Measurements from ENCODE around the gene DNM2. TPM values are rescaled to one million over a fixed set of nuclear protein-coding genes. Genes with fewer than 3 reads are reported as not detected.
A peak's percentile ranks its signal among the peaks of the same experiment; 100 is the strongest.

The DNM2 gene
- total RNA-seq, 1 donor from 2014 or later: 102 TPM

- no peaks in the 10 kb centered on the region for H3K27me3 ChIP-seq (ENCODE audit: control insufficient read depth, insufficient read depth, low read length)
- H3K4me3 ChIP-seq (ENCODE audit: low read depth, low read length): peak overlapping the region; percentile 49
- no peak for TF ChIP-seq CTCF (IDR thresholded peaks at IDR 0.05; ENCODE audit: insufficient read depth, low read length, poor library complexity, severe bottlenecking)
- H3K36me3 ChIP-seq (ENCODE audit: control insufficient read depth, insufficient read depth, low read length): no peaks in the 10 kb centered on the region
- no peak for DNase-seq (ENCODE audit: low read depth)
These were observed 152.6 kb downstream of the DNM2 start for GRCh38 chr19:10870501-10870954.

DNA sequence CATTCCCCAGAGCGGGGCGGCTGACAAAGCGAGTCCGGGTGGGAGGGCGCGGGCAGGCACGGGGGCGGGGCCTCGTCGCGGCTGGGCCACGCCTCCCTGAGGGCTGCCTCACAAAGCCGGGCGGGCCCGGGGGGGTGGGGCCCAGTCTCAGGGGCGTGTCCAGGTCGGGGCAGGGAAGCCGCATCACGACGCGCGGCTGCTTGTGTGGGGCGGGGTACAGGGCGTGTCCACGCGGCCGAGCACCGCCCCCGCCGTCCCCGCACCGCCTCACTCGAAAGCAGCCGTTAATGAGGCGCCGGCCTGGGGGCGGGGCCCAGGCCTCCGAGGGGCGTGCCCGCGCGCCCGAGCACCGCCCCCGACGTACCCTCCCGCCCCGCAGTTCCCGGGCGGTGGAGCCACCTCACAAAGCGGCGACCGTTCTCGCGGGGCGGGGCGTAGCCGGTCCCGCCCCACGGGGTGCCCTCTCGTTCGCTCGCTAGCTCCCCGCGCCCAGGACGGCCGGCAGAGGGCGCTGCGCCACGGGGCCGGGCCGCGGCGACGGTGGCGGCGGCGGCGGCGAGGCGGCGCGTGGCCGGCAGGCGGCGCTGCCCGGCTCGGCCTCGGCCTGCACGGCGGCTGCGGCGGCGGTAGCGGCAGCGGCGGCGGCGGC, 153.2 kb downstream of the DNM2 start, which contains the start of gene CARM1:
TSS of gene CARM1 (plus strand) at position 599 of the 649 bp plus-strand sequence. CDS start 150 bp downstream, outside the sequence.
- no peaks in the 10 kb centered on the region for H3K27me3 ChIP-seq (ENCODE audit: control insufficient read depth, insufficient read depth, low read length)
- DNase-seq (ENCODE audit: low read depth): peak; percentile 72
- peak; percentile 35 for TF ChIP-seq CTCF (IDR thresholded peaks at IDR 0.05; ENCODE audit: insufficient read depth, low read length, poor library complexity, severe bottlenecking)
- peak within 1 kb of the TSS; percentile 91 for H3K4me3 ChIP-seq (ENCODE audit: low read depth, low read length)
- H3K36me3 ChIP-seq (ENCODE audit: control insufficient read depth, insufficient read depth, low read length): no peaks in the 10 kb centered on the region

- peak; percentile 9 for TF ChIP-seq CTCF (IDR thresholded peaks at IDR 0.05; ENCODE audit: insufficient read depth, low read length, poor library complexity, severe bottlenecking)
- peak overlapping the region; percentile 91 for H3K4me3 ChIP-seq (ENCODE audit: low read depth, low read length)
- no peaks in the 10 kb centered on the region for H3K36me3 ChIP-seq (ENCODE audit: control insufficient read depth, insufficient read depth, low read length)
- H3K27me3 ChIP-seq (ENCODE audit: control insufficient read depth, insufficient read depth, low read length): no peaks in the 10 kb centered on the region
- DNase-seq (ENCODE audit: low read depth): no peak
These were observed 154.0 kb downstream of the DNM2 start for GRCh38 chr19:10871711-10872545.

GRCh38 chr19:10872546-10873107, 154.7 kb downstream of the DNM2 start:
- H3K4me3 ChIP-seq (ENCODE audit: low read depth, low read length): peak overlapping the region; percentile 91
- no peaks in the 10 kb centered on the region for H3K27me3 ChIP-seq (ENCODE audit: control insufficient read depth, insufficient read depth, low read length)
- no peaks in the 10 kb centered on the region for H3K36me3 ChIP-seq (ENCODE audit: control insufficient read depth, insufficient read depth, low read length)
- DNase-seq (ENCODE audit: low read depth): no peak
- no peak for TF ChIP-seq CTCF (IDR thresholded peaks at IDR 0.05; ENCODE audit: insufficient read depth, low read length, poor library complexity, severe bottlenecking)

- H3K27me3 ChIP-seq (ENCODE audit: control insufficient read depth, insufficient read depth, low read length): no peaks in the 10 kb centered on the region
- H3K4me3 ChIP-seq (ENCODE audit: low read depth, low read length): no peak overlapping the region
- no peaks in the 10 kb centered on the region for H3K36me3 ChIP-seq (ENCODE audit: control insufficient read depth, insufficient read depth, low read length)
- no peak for TF ChIP-seq CTCF (IDR thresholded peaks at IDR 0.05; ENCODE audit: insufficient read depth, low read length, poor library complexity, severe bottlenecking)
- DNase-seq (ENCODE audit: low read depth): no peak
These were observed 156.1 kb downstream of the DNM2 start for GRCh38 chr19:10874024-10874423.

All from kidney epithelial cell (primary cell).